Glomerular visceral epithelial cell (primary cell): ENCODE results near the gene CA12.

Source experiments
- DNase-seq: peaks from one replicate; pipeline ENCODE4 v3.0.0-alpha.2; 2016; ENCODE audit errors: extremely low spot score

Gene CA12

GRCh38 chr15:63306492-63307073, 75.1 kb downstream of the CA12 start:
- DNase-seq = peak; percentile 22

GRCh38 chr15:63305260-63305659, 76.4 kb downstream of the CA12 start:
- no peak for DNase-seq

- DNase-seq = peak; percentile 35
These were observed 80.6 kb downstream of the CA12 start for GRCh38 chr15:63301088-63301487.

DNA sequence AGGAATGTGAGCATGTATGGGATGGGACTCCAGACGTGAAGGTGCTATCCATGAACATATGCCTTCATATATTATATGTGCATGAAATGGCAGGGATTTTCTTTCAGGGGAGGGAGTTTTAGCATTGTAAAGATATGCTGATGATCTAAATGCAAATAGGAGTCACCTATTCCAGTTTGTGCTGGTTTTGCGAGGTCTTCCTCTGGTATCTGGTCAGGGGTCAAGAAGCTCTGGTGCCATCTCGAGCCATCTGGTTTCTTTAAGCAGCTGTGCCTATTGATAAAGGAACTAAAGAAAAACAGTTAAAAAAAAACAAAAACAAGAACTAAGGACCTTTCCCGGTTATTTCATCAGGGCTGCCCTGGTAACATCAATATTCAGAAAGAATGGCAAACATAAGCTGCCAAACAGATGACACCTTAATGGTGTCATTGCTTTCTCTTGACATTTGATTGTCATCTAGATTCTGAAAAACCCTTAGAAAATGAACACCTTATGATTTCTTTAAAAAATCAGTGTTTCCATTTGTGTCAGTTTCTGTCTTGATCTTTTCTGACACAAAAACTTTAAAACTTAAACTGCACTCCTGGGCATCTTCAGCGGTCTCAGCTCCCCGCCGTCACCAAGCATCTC, 81.6 kb downstream of the CA12 start:
- no peak for DNase-seq

DNA sequence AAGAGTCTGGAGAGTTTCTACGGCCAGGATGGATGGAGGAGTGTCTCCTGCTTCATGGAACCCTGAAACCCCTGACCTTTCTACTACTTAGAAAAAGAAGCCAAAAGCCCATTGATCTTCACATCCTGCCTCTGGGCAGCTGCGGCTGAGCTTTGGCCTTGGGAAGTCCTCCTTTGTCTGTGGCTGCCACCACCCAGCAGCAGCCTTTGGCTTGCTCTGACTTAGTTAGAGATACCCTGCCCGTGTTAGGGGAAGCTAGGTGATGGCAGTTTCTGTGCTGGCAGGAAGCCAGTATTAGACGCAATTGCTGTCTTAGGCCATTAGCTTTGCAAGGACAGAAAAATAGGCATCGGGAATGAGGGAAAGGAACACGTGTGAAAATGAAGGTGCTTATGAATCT, 85.5 kb downstream of the CA12 start:
- DNase-seq = no peak

DNA sequence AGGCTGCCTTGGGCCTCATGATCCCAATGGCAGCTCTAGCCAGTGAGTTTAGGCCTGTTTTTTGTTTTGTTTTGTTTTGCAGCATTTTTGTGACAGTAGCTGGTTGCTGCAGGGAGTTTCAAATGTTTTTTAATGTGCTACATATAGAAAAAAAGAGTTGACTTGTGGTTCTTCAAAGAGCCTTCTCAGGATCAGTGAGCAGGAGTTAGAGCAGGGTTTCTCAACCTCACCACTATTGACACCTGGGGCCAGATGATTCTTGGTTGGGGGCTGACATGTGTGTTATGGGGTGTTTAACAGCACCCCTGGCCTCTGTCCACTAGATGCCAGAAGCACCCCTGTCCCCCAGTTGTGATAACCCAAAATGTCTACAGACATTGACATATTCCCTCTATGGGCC, 86.3 kb downstream of the CA12 start:
- no peak for DNase-seq

DNA sequence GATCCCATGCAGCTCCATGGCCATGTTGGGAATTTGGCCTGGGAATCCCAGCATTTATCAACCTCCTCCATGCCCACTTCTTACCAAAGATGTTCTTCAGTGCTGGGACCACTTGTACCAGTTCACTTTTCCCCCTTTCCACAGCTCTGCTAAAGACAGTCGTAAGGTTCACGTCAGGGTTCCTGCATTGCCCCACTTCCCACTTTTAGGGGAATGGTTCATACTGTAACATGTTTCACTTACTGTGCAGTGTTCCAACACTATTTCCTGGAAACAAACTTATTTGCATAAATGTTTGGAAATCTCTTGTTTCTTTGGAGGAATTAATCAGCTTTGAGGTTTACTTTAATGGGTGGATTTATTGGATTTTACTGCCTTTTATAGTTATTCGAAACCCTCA, 87.3 kb downstream of the CA12 start:
- no peak for DNase-seq

GRCh38 chr15:63292771-63293170, 88.9 kb downstream of the CA12 start:
- DNase-seq = peak; percentile 50

- DNase-seq = no peak
These were observed 89.4 kb downstream of the CA12 start for GRCh38 chr15:63292241-63292640.

GRCh38 chr15:63291507-63291906, 90.1 kb downstream of the CA12 start:
- DNase-seq = peak; percentile 52

GRCh38 chr15:63288778-63289378, 92.8 kb downstream of the CA12 start:
- peak; percentile 50 for DNase-seq

DNA sequence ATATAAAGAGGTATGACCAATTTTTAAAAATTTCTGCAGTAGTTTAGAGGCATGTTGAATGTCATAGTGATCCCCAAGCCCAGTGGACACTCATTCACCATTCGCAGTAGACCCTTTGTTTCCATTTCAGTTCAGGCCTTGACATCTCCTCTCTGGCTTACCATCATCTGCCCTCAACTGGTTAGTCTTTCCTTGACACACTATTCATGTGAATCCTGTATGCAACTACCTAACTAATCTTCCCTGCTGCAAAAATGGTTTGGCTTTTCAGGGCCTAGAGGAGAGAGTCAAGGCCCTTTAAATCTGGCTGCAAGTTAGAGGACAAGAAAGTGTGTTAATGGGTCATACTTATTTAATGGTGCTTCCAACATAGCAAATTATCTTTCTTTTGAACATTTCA, 93.3 kb downstream of the CA12 start:
- no peak for DNase-seq

- DNase-seq = no peak
These were observed 94.5 kb downstream of the CA12 start for GRCh38 chr15:63287109-63287508.

- no peak for DNase-seq
These were observed 97.3 kb downstream of the CA12 start for GRCh38 chr15:63284335-63284734.

GRCh38 chr15:63283126-63283525, 98.5 kb downstream of the CA12 start:
- no peak for DNase-seq

GRCh38 chr15:63277893-63278456, 103.7 kb downstream of the CA12 start:
- no peak for DNase-seq

DNA sequence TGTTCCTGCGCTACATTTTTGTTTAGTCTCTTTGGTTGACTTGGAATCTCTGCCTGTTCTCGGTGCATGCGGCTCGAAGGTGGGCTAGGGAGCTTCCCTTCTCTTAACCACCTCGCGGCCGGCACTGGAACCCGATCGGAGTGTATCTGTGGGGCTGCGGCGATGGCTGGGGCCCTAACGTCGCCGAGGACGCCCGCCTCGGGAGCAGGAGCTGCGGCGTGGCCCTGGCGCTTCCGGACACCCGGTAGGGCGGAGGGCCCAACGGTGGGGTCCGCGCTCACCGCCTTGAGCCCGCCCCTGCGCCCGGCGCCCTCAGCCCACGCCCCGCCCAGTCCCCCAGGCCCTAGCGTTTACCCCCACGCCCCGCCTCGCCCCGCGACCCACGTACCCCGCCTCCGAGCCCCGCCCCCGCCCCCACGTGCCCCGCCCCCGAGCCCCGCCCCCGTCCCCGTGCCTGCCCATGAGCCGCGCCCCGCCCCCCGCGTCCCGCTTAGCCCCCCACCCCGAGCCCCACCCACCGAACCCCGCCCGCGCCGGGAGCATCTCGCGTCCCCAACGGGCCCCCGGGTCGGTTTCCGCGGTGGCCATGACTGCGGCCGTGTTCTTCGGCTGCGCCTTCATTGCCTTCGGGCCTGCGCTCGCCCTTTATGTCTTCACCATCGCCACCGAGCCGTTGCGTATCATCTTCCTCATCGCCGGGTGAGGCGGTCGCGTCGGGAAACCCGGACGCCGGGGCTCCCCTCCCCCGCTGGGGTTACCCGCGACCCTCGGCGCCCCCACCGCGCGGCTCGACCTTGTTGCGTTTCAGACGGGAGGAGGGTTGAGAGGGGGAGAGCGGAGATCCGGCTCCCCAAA, 104.4 kb downstream of the CA12 start, which contains the start of gene APH1B:
TSS of gene APH1B (plus strand) at position 568 of the 855 bp plus-strand sequence. CDS start at position 587, 19 bp downstream.
- DNase-seq = peak; percentile 87

DNA sequence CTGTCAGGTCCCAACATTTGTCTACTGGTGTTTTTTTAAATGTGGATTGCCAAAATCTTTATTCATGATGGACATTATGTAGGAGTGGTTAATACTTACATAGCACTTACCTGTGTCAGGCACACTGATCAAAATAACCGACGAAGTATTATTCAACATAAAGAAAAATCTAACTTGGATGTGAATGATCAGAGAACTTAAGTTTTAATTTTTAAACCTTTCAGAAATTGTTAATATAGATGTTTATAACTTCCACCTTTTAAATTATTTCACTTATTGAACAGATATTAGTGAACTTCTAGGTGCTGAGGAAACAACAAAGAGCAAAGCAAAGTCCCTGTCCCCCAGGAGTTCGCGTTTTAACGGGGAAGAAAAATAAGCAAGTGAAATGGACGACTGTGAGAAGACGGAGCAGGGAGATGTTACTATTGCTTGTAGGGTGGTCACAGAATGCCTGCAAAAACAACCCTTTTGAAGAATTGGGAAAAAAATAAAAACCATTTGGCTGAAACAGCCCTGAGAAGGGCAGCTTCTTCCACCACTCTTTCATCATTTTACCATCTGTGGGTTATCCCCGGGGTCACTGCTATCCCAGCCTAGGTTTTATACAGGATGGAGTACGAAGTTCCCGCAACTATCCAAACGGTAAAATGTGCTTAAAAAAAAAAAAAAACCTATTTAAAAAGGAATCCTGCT, 105.2 kb downstream of the CA12 start:
- DNase-seq = no peak

GRCh38 chr15:63274427-63274826, 107.2 kb downstream of the CA12 start:
- DNase-seq = no peak
